Right lobe of liver (tissue), 6 donors: ENCODE results near the gene YEATS4. TPM values are rescaled to one million over a fixed set of nuclear protein-coding genes. Genes with fewer than 3 reads are reported as not detected.

Experiments used
- ATAC-seq, 4 donors: fragments of 200-7000 bp; cut with Tn5 transposase; one replicate each; pipeline ENCODE4 v1.9.1; 2020; ENCODE audit warnings: mild to moderate bottlenecking in 4 of 4, moderate library complexity in 4 of 4
- DNase-seq, 3 donors: peaks; one replicate each; pipeline ENCODE4 v3.0.0-alpha.2; 2020
- H3K27ac ChIP-seq, 3 donors: fragments of 200-600 bp; one replicate each; pipeline ENCODE4 v1.8.0; 2022
- H3K27me3 ChIP-seq, 2 donors: fragments of 200-600 bp; one replicate each; pipeline ENCODE4 v1.8.0; 2022
- H3K36me3 ChIP-seq, 4 donors: fragments of 200-600 bp; sonication (generic) in 1 of 4; one replicate each; pipeline versions ENCODE4 v1.5.1 to v1.8.0; 2017 to 2022; ENCODE audit warnings: control low read depth in 1 of 4
- H3K4me1 ChIP-seq, 4 donors: fragments of 200-600 bp; sonication (generic) in 1 of 4; one replicate each; pipeline versions ENCODE4 v1.5.1 to v1.8.0; 2017 to 2022; ENCODE audit warnings: control low read depth in 1 of 4
- H3K4me3 ChIP-seq, 3 donors: fragments of 200-600 bp; one replicate each; pipeline ENCODE4 v1.8.0; 2022
- H3K9me3 ChIP-seq, 4 donors: fragments of 200-600 bp; sonication (generic) in 1 of 4; one replicate each; pipeline versions ENCODE4 v1.5.1 to v1.8.0; 2017 to 2022; ENCODE audit warnings: control low read depth in 1 of 4
- POLR2A ChIP-seq: fragments of 450-650 bp; IDR thresholded peaks from one replicate; pipeline ENCODE4 v1.6.1; 2017; ENCODE audit warnings: antibody characterized with exemption, mild to moderate bottlenecking
- WGBS: methylation state at CpG from one replicate; pipeline ENCODE4 v1.1.6; 2018; ENCODE audit warnings: low coverage, low lambda C conversion rate; ENCODE audit not compliant: insufficient coverage; ENCODE audit errors: missing lambda C conversion rate; 5-methylcytosine and 5-hydroxymethylcytosine counted together
- intact Hi-C, 2 donors: fragments of 100-400 bp; cut with DNase I; formaldehyde crosslinking; loops; one replicate each; pipeline versions ENCODE4 v1.11.2 to v1.14.1; 2022
- total RNA-seq, 6 experiments: library from RNA; depleted of rRNA in 2 of 6; stranded (reverse); fragments of >200 nt in 2 of 6; fragmentation: NEBNext Ultra II Directional in 3 of 6; extraction: Animal tissue kit (Norgen Biotek cat#: 25700) in 3 of 6; gene quantifications; one replicate each; pipeline versions ENCODE4 v1.1.0 to v1.2.4, GENCODE V29; 2016 to 2023
- TF ChIP-seq, protein P1 (sequence below), 4 donors: fragments of 200-600 bp in 3 of 4; fragments of 450-650 bp in 1 of 4; IDR thresholded peaks; one replicate each; pipeline versions ENCODE4 v1.5.1 to v1.8.0; 2016 to 2022; ENCODE audit warnings: antibody characterized with exemption in 4 of 4, mild to moderate bottlenecking in 2 of 4
- donor health status: DM: no; HTN: yes; CAD: no.
- donor health status: DM: no; HTN: no; CAD: no.
- donor health status: DM: no; HTN: no; CAD: no.
- donor health status: DM: no; HTN: yes; CAD: no.
- donor health status: DM: no; HTN: yes; CAD: no.

The YEATS4 gene
- total RNA-seq, 6 experiments from 2014 or later: 2.9 to 17.3 (median 5.8) TPM

GRCh38 chr12:69366796-69367195, 7.3 kb downstream of the YEATS4 start:
- no peak overlapping the region for H3K4me3 ChIP-seq
- 84% methylated on average over 5 of the region's 5 CpGs for WGBS
- H3K27me3 ChIP-seq: no peaks in the 10 kb centered on the region
- no peak for TF ChIP-seq POLR2A
- TF ChIP-seq, protein P1, sequence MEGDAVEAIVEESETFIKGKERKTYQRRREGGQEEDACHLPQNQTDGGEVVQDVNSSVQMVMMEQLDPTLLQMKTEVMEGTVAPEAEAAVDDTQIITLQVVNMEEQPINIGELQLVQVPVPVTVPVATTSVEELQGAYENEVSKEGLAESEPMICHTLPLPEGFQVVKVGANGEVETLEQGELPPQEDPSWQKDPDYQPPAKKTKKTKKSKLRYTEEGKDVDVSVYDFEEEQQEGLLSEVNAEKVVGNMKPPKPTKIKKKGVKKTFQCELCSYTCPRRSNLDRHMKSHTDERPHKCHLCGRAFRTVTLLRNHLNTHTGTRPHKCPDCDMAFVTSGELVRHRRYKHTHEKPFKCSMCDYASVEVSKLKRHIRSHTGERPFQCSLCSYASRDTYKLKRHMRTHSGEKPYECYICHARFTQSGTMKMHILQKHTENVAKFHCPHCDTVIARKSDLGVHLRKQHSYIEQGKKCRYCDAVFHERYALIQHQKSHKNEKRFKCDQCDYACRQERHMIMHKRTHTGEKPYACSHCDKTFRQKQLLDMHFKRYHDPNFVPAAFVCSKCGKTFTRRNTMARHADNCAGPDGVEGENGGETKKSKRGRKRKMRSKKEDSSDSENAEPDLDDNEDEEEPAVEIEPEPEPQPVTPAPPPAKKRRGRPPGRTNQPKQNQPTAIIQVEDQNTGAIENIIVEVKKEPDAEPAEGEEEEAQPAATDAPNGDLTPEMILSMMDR (IDR thresholded peaks at IDR 0.05): no peak
- no peaks in the 10 kb centered on the region for H3K4me1 ChIP-seq
- ATAC-seq (no peak), DNase-seq (no peak)
- intact Hi-C loops: no loop called here
- no peaks in the 10 kb centered on the region for H3K9me3 ChIP-seq
- H3K36me3 ChIP-seq: peaks cover 0 to 8% (median 3%) of the 10 kb centered on the region in 4 donors
- H3K27ac ChIP-seq: no peak overlapping the region

- Histone ChIP-seq H3K27me3 (no peaks in the 10 kb centered on the region), H3K9me3 (no peaks in the 10 kb centered on the region), H3K36me3 (peaks cover 0 to 10% (median 4%) of the 10 kb centered on the region in 4 donors), H3K4me1 (no peaks in the 10 kb centered on the region), H3K27ac (no peak overlapping the region), H3K4me3 (no peak overlapping the region)
- intact Hi-C loops: no loop called here
- ATAC-seq (no peak), DNase-seq (no peak)
- TF ChIP-seq, protein P1 (IDR thresholded peaks at IDR 0.05): no peak
- no peak for TF ChIP-seq POLR2A
- WGBS: 88% methylated on average over 1 of the region's 1 CpG
These were observed 8.6 kb downstream of the YEATS4 start for GRCh38 chr12:69368171-69368570.

GRCh38 chr12:69383074-69383473, 23.5 kb downstream of the YEATS4 start:
- Histone ChIP-seq H3K27ac (no peak overlapping the region), H3K4me3 (no peak overlapping the region), H3K9me3 (no peaks in the 10 kb centered on the region), H3K27me3 (no peaks in the 10 kb centered on the region), H3K4me1 (no peaks in the 10 kb centered on the region), H3K36me3 (no peaks in the 10 kb centered on the region)
- 89% methylated on average over 1 of the region's 1 CpG for WGBS
- ATAC-seq: no peak
- intact Hi-C loops: no loop called here
- TF ChIP-seq, protein P1 (IDR thresholded peaks at IDR 0.05): no peak
- TF ChIP-seq POLR2A: no peak
- no peak for DNase-seq

DNA sequence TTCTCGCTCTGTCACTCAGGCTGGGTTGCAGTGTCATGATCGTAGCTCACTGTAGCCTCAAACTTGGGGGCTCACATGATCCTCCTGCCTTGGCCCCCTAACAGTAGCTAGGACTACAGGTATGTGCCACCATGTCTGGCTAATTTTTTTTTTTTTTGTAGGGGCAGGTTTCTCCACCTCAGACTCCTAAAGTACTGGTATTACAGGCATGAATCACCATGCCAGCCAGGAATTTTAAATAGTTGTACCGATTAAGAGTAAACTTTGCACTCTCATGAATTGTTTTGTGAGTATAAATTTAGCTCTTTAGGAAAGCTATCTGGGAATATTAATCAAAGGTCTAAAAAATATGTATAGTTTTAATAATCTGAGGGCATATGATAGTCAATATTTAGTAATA, 25.5 kb downstream of the YEATS4 start:
- intact Hi-C loops: no loop called here
- TF ChIP-seq POLR2A: no peak
- TF ChIP-seq, protein P1 (IDR thresholded peaks at IDR 0.05): no peak
- ATAC-seq (no peak), DNase-seq (no peak)
- H3K36me3 ChIP-seq: no peaks in the 10 kb centered on the region
- no peaks in the 10 kb centered on the region for H3K4me1 ChIP-seq
- no peaks in the 10 kb centered on the region for H3K9me3 ChIP-seq
- H3K4me3 ChIP-seq: no peak overlapping the region
- H3K27ac ChIP-seq: no peak overlapping the region
- 72% methylated on average over 3 of the region's 3 CpGs for WGBS
- H3K27me3 ChIP-seq: no peaks in the 10 kb centered on the region

GRCh38 chr12:69386921-69387320, 27.4 kb downstream of the YEATS4 start:
- Histone ChIP-seq H3K9me3 (no peaks in the 10 kb centered on the region), H3K4me1 (no peaks in the 10 kb centered on the region), H3K27ac (no peak overlapping the region), H3K36me3 (no peaks in the 10 kb centered on the region), H3K4me3 (no peak overlapping the region), H3K27me3 (no peaks in the 10 kb centered on the region)
- ATAC-seq (no peak), DNase-seq (no peak)
- no peak for TF ChIP-seq POLR2A
- TF ChIP-seq, protein P1 (IDR thresholded peaks at IDR 0.05): no peak
- intact Hi-C loops: no loop called here
- WGBS: 93% methylated on average over 2 of the region's 2 CpGs
